Endodermal cell (in vitro differentiated cells): Measurements from ENCODE around the gene FNDC3A. TPM values are rescaled to one million over a fixed set of nuclear protein-coding genes. Genes with fewer than 3 reads are reported as not detected.
A peak's percentile ranks its signal among the peaks of the same experiment; 100 is the strongest.

Experiments
- DNase-seq: peaks from one replicate; pipeline ENCODE4 v3.0.0-alpha.2; 2017
- H3K27ac ChIP-seq: 2 replicates; pipeline ENCODE4 v1.5.1; 2013; ENCODE audit warnings: mild to moderate bottlenecking, low read depth, low read length, moderate library complexity
- H3K27me3 ChIP-seq: 2 replicates; pipeline ENCODE4 v1.6.1; 2013; ENCODE audit warnings: mild to moderate bottlenecking, low read length, moderate library complexity; ENCODE audit not compliant: insufficient read depth, control insufficient read depth, poor library complexity, severe bottlenecking
- H3K36me3 ChIP-seq: 2 replicates; pipeline ENCODE4 v1.7.0; 2013; ENCODE audit warnings: mild to moderate bottlenecking, low read length, moderate library complexity; ENCODE audit not compliant: control insufficient read depth, insufficient read depth
- H3K4me1 ChIP-seq: one replicate; pipeline ENCODE4 v1.7.0; 2013; ENCODE audit warnings: low read length; ENCODE audit not compliant: control insufficient read depth, insufficient read depth
- H3K4me3 ChIP-seq: 2 replicates; pipeline ENCODE4 v1.5.1; 2013; ENCODE audit warnings: mild to moderate bottlenecking, low read length, moderate library complexity
- H3K9ac ChIP-seq: 2 replicates; pipeline ENCODE4 v1.6.1; 2013; ENCODE audit warnings: mild to moderate bottlenecking, low read length, moderate library complexity; ENCODE audit not compliant: poor library complexity, severe bottlenecking; ENCODE audit errors: extremely low read depth
- H3K9me3 ChIP-seq: 2 replicates; pipeline ENCODE4 v1.6.1; 2013; ENCODE audit warnings: mild to moderate bottlenecking, low read length, moderate library complexity; ENCODE audit not compliant: control insufficient read depth
- H3K27ac Mint-ChIP-seq: 2 replicates; pipeline ENCODE4 v1.8.0; 2020; ENCODE audit warnings: mixed read lengths
- H3K27me3 Mint-ChIP-seq: 2 replicates; pipeline ENCODE4 v1.8.0; 2021; ENCODE audit warnings: mild to moderate bottlenecking, mixed read lengths; ENCODE audit not compliant: insufficient read depth
- H3K36me3 Mint-ChIP-seq: 2 replicates; pipeline ENCODE4 v1.8.0; 2020; ENCODE audit warnings: low read depth, mixed read lengths
- H3K4me1 Mint-ChIP-seq: 2 replicates; pipeline ENCODE4 v1.8.0; 2020; ENCODE audit warnings: mixed read lengths
- H3K4me3 Mint-ChIP-seq: 2 replicates; pipeline ENCODE4 v1.8.0; 2020; ENCODE audit warnings: mild to moderate bottlenecking, moderate library complexity, mixed read lengths
- H3K9me3 Mint-ChIP-seq: 2 replicates; pipeline ENCODE4 v1.8.0; 2020; ENCODE audit warnings: mild to moderate bottlenecking, mixed read lengths
- CTCF ChIP-seq: fragments of 200-600 bp; sonication (generic); conservative IDR thresholded peaks from 2 replicates; pipeline ENCODE4 v1.5.0; 2021; ENCODE audit warnings: antibody characterized with exemption, mild to moderate bottlenecking
- WGBS, 2 experiments: methylation state at CpG; one replicate each; pipeline versions ENCODE4 v1.1.5 to v1.1.7; 2013; ENCODE audit warnings: missing lambda C conversion rate in 2 of 2, mixed read lengths in 1 of 2; ENCODE audit not compliant: insufficient coverage in 1 of 2, insufficient read length in 1 of 2; 5-methylcytosine and 5-hydroxymethylcytosine counted together
- total RNA-seq, 2 donors: library from RNA; stranded (reverse); fragmentation: NEBNext Ultra II Directional in 1 of 2; extraction: Animal tissue kit (Norgen Biotek cat#: 25700) in 1 of 2; gene quantifications; 2 replicates in 1 of 2; 3 replicates in 1 of 2; pipeline ENCODE4 v1.2.1, GENCODE V29; 2021

FNDC3A gene
- total RNA-seq, 2 donors from 2014 or later = 42.2 to 42.8 TPM

- peaks cover 7% of the 10 kb centered on the region for H3K4me1 ChIP-seq
- no peak overlapping the region for H3K9ac ChIP-seq
- no peak overlapping the region for H3K27ac ChIP-seq
- no peak for TF ChIP-seq CTCF
- no peaks in the 10 kb centered on the region for H3K27me3 ChIP-seq
- DNase-seq = no peak
- Mint-ChIP-seq H3K9me3 (peaks cover 10% of the 10 kb centered on the region), H3K27me3 (peaks cover 18% of the 10 kb centered on the region), H3K4me3 (no peak overlapping the region), H3K4me1 (peaks cover 8% of the 10 kb centered on the region), H3K27ac (no peak overlapping the region), H3K36me3 (no peaks in the 10 kb centered on the region)
- no peak overlapping the region for H3K4me3 ChIP-seq
- no peaks in the 10 kb centered on the region for H3K36me3 ChIP-seq
- 90 to 98% methylated on average over 4 to 7 of the region's 7 CpGs for WGBS, 2 experiments
- peaks cover 36% of the 10 kb centered on the region for H3K9me3 ChIP-seq
Observed at GRCh38 chr13:49241296-49241695, 265.6 kb downstream of the FNDC3A start.

GRCh38 chr13:49245101-49245500 is 269.4 kb downstream of the FNDC3A start:
- TF ChIP-seq CTCF = no peak
- Histone ChIP-seq H3K27ac (no peak overlapping the region), H3K9ac (no peak overlapping the region), H3K27me3 (no peaks in the 10 kb centered on the region), H3K9me3 (peaks cover 13% of the 10 kb centered on the region), H3K36me3 (no peaks in the 10 kb centered on the region), H3K4me3 (no peak overlapping the region), H3K4me1 (peaks cover 10% of the 10 kb centered on the region)
- Mint-ChIP-seq H3K36me3 (no peaks in the 10 kb centered on the region), H3K27me3 (peaks cover 20% of the 10 kb centered on the region), H3K27ac (no peak overlapping the region), H3K4me3 (no peak overlapping the region), H3K9me3 (peaks cover 4% of the 10 kb centered on the region), H3K4me1 (peaks cover 13% of the 10 kb centered on the region)
- DNase-seq = no peak

GRCh38 chr13:49246850-49247642 is 271.3 kb downstream of the FNDC3A start:
- no peak for TF ChIP-seq CTCF
- Histone ChIP-seq H3K4me3 (peak overlapping the region; percentile 97), H3K27ac (no peak overlapping the region), H3K27me3 (no peaks in the 10 kb centered on the region), H3K36me3 (no peaks in the 10 kb centered on the region), H3K9me3 (peaks cover 10% of the 10 kb centered on the region), H3K4me1 (peaks cover 10% of the 10 kb centered on the region), H3K9ac (peak overlapping the region; percentile 85)
- Mint-ChIP-seq H3K27me3 (peaks cover 19% of the 10 kb centered on the region), H3K4me1 (peaks cover 13% of the 10 kb centered on the region), H3K9me3 (peaks cover 4% of the 10 kb centered on the region), H3K36me3 (no peaks in the 10 kb centered on the region), H3K27ac (peak overlapping the region; percentile 98), H3K4me3 (peak overlapping the region; percentile 95)
- no peak for DNase-seq
- 27 to 100% methylated on average over 1 to 4 of the region's 4 CpGs for WGBS, 2 experiments
